CD4-positive, alpha-beta T cell treated with Interleukin-12 subunit alpha and Interleukin-12 subunit beta, for 1 hour (primary cell): ENCODE measurements around the gene MRAP.
"Not testable (repeated sequence)": the region's sequence is repeated elsewhere in the genome, so short reads cannot be mapped to it uniquely, and the experiment has no call there.

Source experiments
- DNase-seq: peaks from one replicate; pipeline ENCODE4 v3.0.0-alpha.2; 2020

The MRAP gene

GRCh38 chr21:32300117-32300681 lies 1.5 kb downstream of the MRAP start:
- no peak for DNase-seq

GRCh38 chr21:32301596-32301995 lies 2.9 kb downstream of the MRAP start:
- no peak for DNase-seq

GRCh38 chr21:32302560-32302959 lies 3.9 kb downstream of the MRAP start:
- DNase-seq = no peak

- no peak for DNase-seq
Observed at GRCh38 chr21:32303385-32303784, 4.7 kb downstream of the MRAP start.

GRCh38 chr21:32304998-32305397 lies 6.3 kb downstream of the MRAP start:
- DNase-seq = no peak

- no peak for DNase-seq
Observed at GRCh38 chr21:32306021-32306780, 7.5 kb downstream of the MRAP start.

GRCh38 chr21:32307706-32308105 lies 9.1 kb downstream of the MRAP start:
- DNase-seq = no peak

- no peak for DNase-seq
Observed at GRCh38 chr21:32308696-32309095, 10.0 kb downstream of the MRAP start.

GRCh38 chr21:32309906-32310460 lies 11.3 kb downstream of the MRAP start:
- no peak for DNase-seq

GRCh38 chr21:32310976-32311375 lies 12.3 kb downstream of the MRAP start:
- not testable (repeated sequence) for DNase-seq

GRCh38 chr21:32311621-32312020 lies 13.0 kb downstream of the MRAP start:
- DNase-seq = no peak

- no peak for DNase-seq
Observed at GRCh38 chr21:32312326-32312725, 13.7 kb downstream of the MRAP start.

GRCh38 chr21:32312976-32313375 lies 14.3 kb downstream of the MRAP start:
- no peak for DNase-seq

- no peak for DNase-seq
Observed at GRCh38 chr21:32314806-32315205, 16.2 kb downstream of the MRAP start.

GRCh38 chr21:32315511-32316281 lies 17.0 kb downstream of the MRAP start:
- no peak for DNase-seq

- no peak for DNase-seq
Observed at GRCh38 chr21:32316361-32317215, 17.9 kb downstream of the MRAP start.

- no peak for DNase-seq
Observed at GRCh38 chr21:32317726-32318125, 19.1 kb downstream of the MRAP start.

GRCh38 chr21:32319012-32319411 lies 20.4 kb downstream of the MRAP start:
- no peak for DNase-seq

GRCh38 chr21:32320059-32320458 lies 21.4 kb downstream of the MRAP start:
- DNase-seq = no peak

- DNase-seq = no peak
Observed at GRCh38 chr21:32320726-32321125, 22.1 kb downstream of the MRAP start.

- DNase-seq = no peak
Observed at GRCh38 chr21:32321480-32321879, 22.8 kb downstream of the MRAP start.

GRCh38 chr21:32322103-32322502 lies 23.4 kb downstream of the MRAP start:
- no peak for DNase-seq

GRCh38 chr21:32322676-32323075 lies 24.0 kb downstream of the MRAP start:
- no peak for DNase-seq
